SK-N-SH treated with all-trans-retinoic acid at 6 μM for 48 hours (cell line): ENCODE results near the gene RPUSD2.

Experiments used
- ATAC-seq: fragments of 200-7000 bp; cut with Tn5 transposase; 3 replicates; pipeline ENCODE4 v1.9.1; 2020; ENCODE audit warnings: mild to moderate bottlenecking, moderate library complexity
- ARNTL ChIP-seq: fragments of 450-650 bp; formaldehyde crosslinking; IDR thresholded peaks from 2 replicates; pipeline ENCODE4 v1.5.0; 2020; ENCODE audit warnings: low read depth, mild to moderate bottlenecking, moderate library complexity, borderline replicate concordance
- BACH2 ChIP-seq: fragments of 250-450 bp; sonication (Bioruptor Pico); IDR thresholded peaks from 2 replicates; pipeline ENCODE4 v1.9.0; 2021; ENCODE audit warnings: mild to moderate bottlenecking, borderline replicate concordance
- CSDC2 ChIP-seq: fragments of 250-450 bp; sonication (Bioruptor Pico); IDR thresholded peaks from 2 replicates; pipeline ENCODE4 v1.5.0; 2020; ENCODE audit warnings: mild to moderate bottlenecking, moderate library complexity
- CSRNP3 ChIP-seq: fragments of 250-450 bp; sonication (Bioruptor Pico); IDR thresholded peaks from 2 replicates; pipeline ENCODE4 v1.5.1; 2021; ENCODE audit warnings: mild to moderate bottlenecking, moderate library complexity
- ESRRG ChIP-seq: fragments of 250-450 bp; sonication (Bioruptor Pico); IDR thresholded peaks from 2 replicates; pipeline ENCODE4 v1.6.1; 2021; ENCODE audit warnings: mild to moderate bottlenecking
- GLIS3 ChIP-seq: fragments of 250-450 bp; sonication (Bioruptor Pico); IDR thresholded peaks from 2 replicates; pipeline ENCODE4 v1.5.0; 2020; ENCODE audit warnings: mild to moderate bottlenecking, moderate library complexity
- ISL1 ChIP-seq: fragments of 250-450 bp; sonication (Bioruptor Pico); IDR thresholded peaks from 2 replicates; pipeline ENCODE4 v2.1.2; 2022; ENCODE audit warnings: mild to moderate bottlenecking, moderate library complexity
- PATZ1 ChIP-seq: fragments of 250-450 bp; sonication (Bioruptor Pico); IDR thresholded peaks from 2 replicates; pipeline ENCODE4 v1.8.0; 2020; ENCODE audit warnings: mild to moderate bottlenecking, moderate library complexity, borderline replicate concordance
- PPARA ChIP-seq: fragments of 250-450 bp; sonication (Bioruptor Pico); IDR thresholded peaks from 2 replicates; pipeline ENCODE4 v1.5.0; 2020; ENCODE audit warnings: mild to moderate bottlenecking, borderline replicate concordance
- RARB ChIP-seq: fragments of 250-450 bp; sonication (Bioruptor Pico); IDR thresholded peaks from 2 replicates; pipeline ENCODE4 v1.8.0; 2021; ENCODE audit warnings: mild to moderate bottlenecking, moderate library complexity
- SNAI2 ChIP-seq: fragments of 250-450 bp; sonication (Bioruptor Pico); IDR thresholded peaks from 2 replicates; pipeline ENCODE4 v1.5.0; 2020; ENCODE audit warnings: mild to moderate bottlenecking, moderate library complexity
- TCF4 ChIP-seq: fragments of 250-450 bp; sonication (Bioruptor Pico); IDR thresholded peaks from 2 replicates; pipeline ENCODE4 v1.8.0; 2021; ENCODE audit warnings: mild to moderate bottlenecking, moderate library complexity, borderline replicate concordance
- TSHZ2 ChIP-seq: fragments of 250-450 bp; sonication (Bioruptor Pico); IDR thresholded peaks from 2 replicates; pipeline ENCODE4 v1.5.0; 2020; ENCODE audit warnings: mild to moderate bottlenecking, moderate library complexity
- ZFP30 ChIP-seq: fragments of 450-650 bp; formaldehyde crosslinking; IDR thresholded peaks from 2 replicates; pipeline ENCODE4 v1.5.0; 2022; ENCODE audit warnings: mild to moderate bottlenecking, moderate library complexity
- ZNF565 ChIP-seq: fragments of 450-650 bp; formaldehyde crosslinking; conservative IDR thresholded peaks from 2 replicates; pipeline ENCODE4 v1.5.0; 2020; ENCODE audit warnings: low read depth, mild to moderate bottlenecking, moderate library complexity
- ZNF70 ChIP-seq: fragments of 450-650 bp; formaldehyde crosslinking; IDR thresholded peaks from 2 replicates; pipeline ENCODE4 v1.5.0; 2020; ENCODE audit warnings: mild to moderate bottlenecking, moderate library complexity
- ZNF8 ChIP-seq: fragments of 450-650 bp; formaldehyde crosslinking; IDR thresholded peaks from 2 replicates; pipeline ENCODE4 v1.5.0; 2020; ENCODE audit warnings: mild to moderate bottlenecking, moderate library complexity
- TF ChIP-seq, protein P1 (sequence below): fragments of 250-450 bp; sonication (Bioruptor Pico); IDR thresholded peaks from 2 replicates; pipeline ENCODE4 v1.5.1; 2020; ENCODE audit warnings: low read depth, mild to moderate bottlenecking, moderate library complexity
- TF ChIP-seq, protein P2 (sequence below): fragments of 250-450 bp; sonication (Bioruptor Pico); IDR thresholded peaks from 2 replicates; pipeline ENCODE4 v1.8.0; 2021; ENCODE audit warnings: low read depth, mild to moderate bottlenecking, moderate library complexity, borderline replicate concordance

RPUSD2 gene

GRCh38 chr15:40623361-40623760 is 54.3 kb downstream of the RPUSD2 start:
- no peak for TF ChIP-seq ARNTL (CRISPR knock-in tag)
- TF ChIP-seq CSRNP3 (CRISPR knock-in tag), result no peak
- TF ChIP-seq TSHZ2 (CRISPR knock-in tag), result no peak
- no peak for TF ChIP-seq ZNF70 (CRISPR knock-in tag)
- TF ChIP-seq TCF4 (CRISPR knock-in tag), result no peak
- no peak for TF ChIP-seq ESRRG (CRISPR knock-in tag)
- no peak for TF ChIP-seq RARB
- TF ChIP-seq SNAI2 (CRISPR knock-in tag), result no peak
- TF ChIP-seq, protein P1, sequence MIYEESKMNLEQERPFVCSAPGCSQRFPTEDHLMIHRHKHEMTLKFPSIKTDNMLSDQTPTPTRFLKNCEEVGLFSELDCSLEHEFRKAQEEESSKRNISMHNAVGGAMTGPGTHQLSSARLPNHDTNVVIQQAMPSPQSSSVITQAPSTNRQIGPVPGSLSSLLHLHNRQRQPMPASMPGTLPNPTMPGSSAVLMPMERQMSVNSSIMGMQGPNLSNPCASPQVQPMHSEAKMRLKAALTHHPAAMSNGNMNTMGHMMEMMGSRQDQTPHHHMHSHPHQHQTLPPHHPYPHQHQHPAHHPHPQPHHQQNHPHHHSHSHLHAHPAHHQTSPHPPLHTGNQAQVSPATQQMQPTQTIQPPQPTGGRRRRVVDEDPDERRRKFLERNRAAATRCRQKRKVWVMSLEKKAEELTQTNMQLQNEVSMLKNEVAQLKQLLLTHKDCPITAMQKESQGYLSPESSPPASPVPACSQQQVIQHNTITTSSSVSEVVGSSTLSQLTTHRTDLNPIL (CRISPR knock-in tag), result no peak
- TF ChIP-seq GLIS3, result no peak
- TF ChIP-seq ZNF565 (CRISPR knock-in tag), result no peak
- TF ChIP-seq ISL1 (CRISPR knock-in tag), result no peak
- no peak for TF ChIP-seq PPARA (CRISPR knock-in tag)
- no peak for TF ChIP-seq CSDC2
- TF ChIP-seq PATZ1 (CRISPR knock-in tag), result no peak
- no peak for TF ChIP-seq ZNF8
- TF ChIP-seq BACH2, result no peak
- TF ChIP-seq, protein P2, sequence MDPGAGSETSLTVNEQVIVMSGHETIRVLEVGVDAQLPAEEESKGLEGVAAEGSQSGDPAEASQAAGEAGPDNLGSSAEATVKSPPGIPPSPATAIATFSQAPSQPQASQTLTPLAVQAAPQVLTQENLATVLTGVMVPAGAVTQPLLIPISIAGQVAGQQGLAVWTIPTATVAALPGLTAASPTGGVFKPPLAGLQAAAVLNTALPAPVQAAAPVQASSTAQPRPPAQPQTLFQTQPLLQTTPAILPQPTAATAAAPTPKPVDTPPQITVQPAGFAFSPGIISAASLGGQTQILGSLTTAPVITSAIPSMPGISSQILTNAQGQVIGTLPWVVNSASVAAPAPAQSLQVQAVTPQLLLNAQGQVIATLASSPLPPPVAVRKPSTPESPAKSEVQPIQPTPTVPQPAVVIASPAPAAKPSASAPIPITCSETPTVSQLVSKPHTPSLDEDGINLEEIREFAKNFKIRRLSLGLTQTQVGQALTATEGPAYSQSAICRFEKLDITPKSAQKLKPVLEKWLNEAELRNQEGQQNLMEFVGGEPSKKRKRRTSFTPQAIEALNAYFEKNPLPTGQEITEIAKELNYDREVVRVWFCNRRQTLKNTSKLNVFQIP (CRISPR knock-in tag), result no peak
- no peak for TF ChIP-seq ZFP30 (CRISPR knock-in tag)
- no peak for ATAC-seq
